ENCODE data around the gene PSRC1. TPM values are rescaled to one million over a fixed set of nuclear protein-coding genes. Genes with fewer than 3 reads are reported as not detected.

PSRC1 gene
- total RNA-seq, 1 experiment from 2014 or later: 21.3 TPM

- intact Hi-C loops (cut with micrococcal nuclease; ENCODE audit: unreplicated experiment): loop anchor here (2.0 kb wide), 2 partner anchors 123 to 257 kb away; no protein-coding TSS in a partner anchor
- Mint-ChIP-seq H3K27ac (ENCODE audit: unreplicated experiment) (peak overlapping the region; percentile 85), H3K9me3 (ENCODE audit: low read depth, unreplicated experiment) (no peaks in the 10 kb centered on the region), H3K4me3 (ENCODE audit: low read depth, unreplicated experiment) (peak overlapping the region; percentile 73), H3K27me3 (ENCODE audit: unreplicated experiment) (no peaks in the 10 kb centered on the region), H3K4me1 (ENCODE audit: low read depth, unreplicated experiment) (peaks cover 28% of the 10 kb centered on the region), H3K36me3 (ENCODE audit: insufficient read depth, unreplicated experiment) (peaks cover 24% of the 10 kb centered on the region)
- BruUV-seq (replicated peaks): TSS peak; percentile 28
- CTCF ChIA-PET: no interaction called here
- no peak for TF ChIP-seq CTCF (IDR thresholded peaks at IDR 0.05; ENCODE audit: unreplicated experiment)
- DNase-seq: no peak
These were observed 7.1 kb downstream of the PSRC1 start for GRCh38 chr1:109275706-109276345.

DNA sequence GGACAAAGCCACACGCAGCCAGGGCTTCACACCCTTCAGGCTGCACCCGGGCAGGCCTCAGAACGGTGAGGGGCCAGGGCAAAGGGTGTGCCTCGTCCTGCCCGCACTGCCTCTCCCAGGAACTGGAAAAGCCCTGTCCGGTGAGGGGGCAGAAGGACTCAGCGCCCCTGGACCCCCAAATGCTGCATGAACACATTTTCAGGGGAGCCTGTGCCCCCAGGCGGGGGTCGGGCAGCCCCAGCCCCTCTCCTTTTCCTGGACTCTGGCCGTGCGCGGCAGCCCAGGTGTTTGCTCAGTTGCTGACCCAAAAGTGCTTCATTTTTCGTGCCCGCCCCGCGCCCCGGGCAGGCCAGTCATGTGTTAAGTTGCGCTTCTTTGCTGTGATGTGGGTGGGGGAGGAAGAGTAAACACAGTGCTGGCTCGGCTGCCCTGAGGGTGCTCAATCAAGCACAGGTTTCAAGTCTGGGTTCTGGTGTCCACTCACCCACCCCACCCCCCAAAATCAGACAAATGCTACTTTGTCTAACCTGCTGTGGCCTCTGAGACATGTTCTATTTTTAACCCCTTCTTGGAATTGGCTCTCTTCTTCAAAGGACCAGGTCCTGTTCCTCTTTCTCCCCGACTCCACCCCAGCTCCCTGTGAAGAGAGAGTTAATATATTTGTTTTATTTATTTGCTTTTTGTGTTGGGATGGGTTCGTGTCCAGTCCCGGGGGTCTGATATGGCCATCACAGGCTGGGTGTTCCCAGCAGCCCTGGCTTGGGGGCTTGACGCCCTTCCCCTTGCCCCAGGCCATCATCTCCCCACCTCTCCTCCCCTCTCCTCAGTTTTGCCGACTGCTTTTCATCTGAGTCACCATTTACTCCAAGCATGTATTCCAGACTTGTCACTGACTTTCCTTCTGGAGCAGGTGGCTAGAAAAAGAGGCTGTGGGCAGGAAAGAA is 8.1 kb downstream of the PSRC1 start:
- DNase-seq: peak; percentile 71
- CTCF ChIA-PET: no interaction called here
- no peak for TF ChIP-seq CTCF (IDR thresholded peaks at IDR 0.05; ENCODE audit: unreplicated experiment)
- Mint-ChIP-seq H3K27me3 (ENCODE audit: unreplicated experiment) (no peaks in the 10 kb centered on the region), H3K4me1 (ENCODE audit: low read depth, unreplicated experiment) (peaks cover 28% of the 10 kb centered on the region), H3K27ac (ENCODE audit: unreplicated experiment) (peak overlapping the region; percentile 85), H3K9me3 (ENCODE audit: low read depth, unreplicated experiment) (no peaks in the 10 kb centered on the region), H3K36me3 (ENCODE audit: insufficient read depth, unreplicated experiment) (peaks cover 24% of the 10 kb centered on the region), H3K4me3 (ENCODE audit: low read depth, unreplicated experiment) (peak overlapping the region; percentile 73)
- intact Hi-C loops (cut with micrococcal nuclease; ENCODE audit: unreplicated experiment): no loop called here
- BruUV-seq (replicated peaks): no TSS peak

DNA sequence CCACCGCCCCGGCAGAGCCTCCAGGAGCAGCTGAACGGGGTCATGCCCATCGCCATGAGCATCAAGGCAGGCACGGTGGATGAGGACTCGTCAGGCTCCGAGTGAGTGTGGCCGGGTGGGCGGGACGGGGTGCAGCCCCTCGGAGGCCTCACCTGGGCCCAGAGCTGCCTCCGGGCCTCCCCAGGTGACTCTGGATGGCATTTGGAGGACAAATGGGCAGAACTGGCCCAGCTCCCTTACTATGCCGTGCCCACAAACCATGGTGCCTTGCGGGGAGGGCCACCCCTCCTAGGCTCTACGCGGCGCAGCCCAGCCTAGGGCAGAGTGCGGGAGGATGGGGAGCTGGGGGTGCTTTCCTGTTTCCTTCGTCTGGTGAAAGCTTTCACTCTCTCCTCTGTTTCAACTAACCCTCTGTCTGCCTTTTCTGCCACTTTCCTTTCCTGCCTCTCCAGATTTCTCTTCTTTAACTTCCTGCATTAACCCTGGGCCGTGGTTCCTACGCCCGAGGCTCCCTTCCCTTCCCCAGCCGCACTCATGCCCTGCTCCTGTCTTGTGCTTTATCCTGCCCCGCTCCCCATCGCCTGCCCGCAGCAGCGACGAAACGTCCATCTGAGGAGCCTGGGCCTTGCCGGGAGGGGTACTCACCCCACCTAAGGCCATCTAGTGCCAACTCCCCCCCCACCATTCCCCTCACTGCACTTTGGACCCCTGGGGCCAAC is 9.2 kb downstream of the PSRC1 start:
- Mint-ChIP-seq H3K9me3 (ENCODE audit: low read depth, unreplicated experiment) (no peaks in the 10 kb centered on the region), H3K4me1 (ENCODE audit: low read depth, unreplicated experiment) (peaks cover 28% of the 10 kb centered on the region), H3K4me3 (ENCODE audit: low read depth, unreplicated experiment) (peak overlapping the region; percentile 73), H3K27me3 (ENCODE audit: unreplicated experiment) (no peaks in the 10 kb centered on the region), H3K36me3 (ENCODE audit: insufficient read depth, unreplicated experiment) (peaks cover 24% of the 10 kb centered on the region), H3K27ac (ENCODE audit: unreplicated experiment) (peak overlapping the region; percentile 85)
- TF ChIP-seq CTCF (IDR thresholded peaks at IDR 0.05; ENCODE audit: unreplicated experiment): no peak
- CTCF ChIA-PET: interaction anchor here (0.6 to 1.2 kb wide), 5 partner anchors 9 to 338 kb away, joined by 3 to 4 read pairs (median 4); partner anchors contain the start of gene PSRC1
- no peak for DNase-seq
- intact Hi-C loops (cut with micrococcal nuclease; ENCODE audit: unreplicated experiment): no loop called here
- BruUV-seq (replicated peaks): no TSS peak

DNA sequence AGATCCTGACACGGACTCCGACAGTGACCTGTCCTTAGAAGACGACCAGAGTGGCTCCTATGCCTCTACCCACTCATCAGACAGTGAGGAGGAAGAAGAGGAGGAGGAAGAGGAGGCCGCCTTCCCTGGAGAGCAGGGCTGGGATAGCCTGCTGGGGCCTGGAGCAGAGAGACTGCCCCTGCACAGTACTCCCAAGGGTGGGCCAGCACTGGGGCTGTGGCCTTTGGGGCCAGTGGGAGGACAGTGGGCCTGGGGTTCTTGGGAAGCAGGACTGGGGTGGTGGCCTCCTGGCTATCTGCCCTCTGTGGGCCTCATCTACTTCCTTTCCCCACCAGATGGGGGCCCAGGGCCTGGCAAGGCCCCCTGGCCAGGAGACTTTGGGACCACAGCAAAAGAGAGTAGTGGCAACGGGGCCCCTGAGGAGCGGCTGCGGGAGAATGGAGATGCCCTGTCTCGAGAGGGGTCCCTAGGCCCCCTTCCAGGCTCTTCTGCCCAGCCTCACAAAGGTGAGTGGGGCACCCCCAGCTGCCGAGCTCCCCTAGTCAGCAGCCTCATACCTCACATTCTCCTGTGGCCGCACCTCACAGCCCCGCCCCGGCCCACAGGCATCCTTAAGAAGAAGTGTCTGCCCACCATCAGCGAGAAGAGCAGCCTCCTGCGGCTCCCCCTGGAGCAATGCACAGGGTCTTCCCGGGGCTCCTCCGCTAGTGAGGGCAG is 10.0 kb downstream of the PSRC1 start:
- CTCF ChIA-PET: interaction anchor here (0.6 to 1.2 kb wide), 5 partner anchors 9 to 338 kb away, joined by 3 to 4 read pairs (median 4); partner anchors contain the start of gene PSRC1

More for the DNA sequence above, 10.0 kb downstream of the PSRC1 start:
- Mint-ChIP-seq H3K27ac (ENCODE audit: unreplicated experiment) (no peak overlapping the region), H3K4me1 (ENCODE audit: low read depth, unreplicated experiment) (peaks cover 28% of the 10 kb centered on the region), H3K4me3 (ENCODE audit: low read depth, unreplicated experiment) (peak overlapping the region; percentile 73), H3K27me3 (ENCODE audit: unreplicated experiment) (no peaks in the 10 kb centered on the region), H3K36me3 (ENCODE audit: insufficient read depth, unreplicated experiment) (peaks cover 30% of the 10 kb centered on the region), H3K9me3 (ENCODE audit: low read depth, unreplicated experiment) (peaks cover 2% of the 10 kb centered on the region)
- no TSS peak for BruUV-seq (replicated peaks)
- peak; percentile 45 for DNase-seq
- TF ChIP-seq CTCF (IDR thresholded peaks at IDR 0.05; ENCODE audit: unreplicated experiment): no peak
- intact Hi-C loops (cut with micrococcal nuclease; ENCODE audit: unreplicated experiment): no loop called here

Measured in Calu3 (cell line).